Epithelial cell of esophagus (primary cell): ENCODE results near the gene SMYD5.

Experiments used
- DNase-seq: peaks from one replicate; pipeline ENCODE4 v3.0.0; 2010; ENCODE audit warnings: low read depth
- H3K4me3 ChIP-seq: 2 replicates; pipeline ENCODE4 v1.5.1; 2011; ENCODE audit warnings: mild to moderate bottlenecking, low read length, control low read depth
- TF ChIP-seq, protein P1 (sequence below): IDR thresholded peaks from 2 replicates; pipeline ENCODE4 v1.5.1; 2011; ENCODE audit warnings: low read depth, mild to moderate bottlenecking, low read length, control low read depth, inconsistent platforms; ENCODE audit not compliant: insufficient read depth; ENCODE audit errors: missing control alignments

SMYD5 gene

DNA sequence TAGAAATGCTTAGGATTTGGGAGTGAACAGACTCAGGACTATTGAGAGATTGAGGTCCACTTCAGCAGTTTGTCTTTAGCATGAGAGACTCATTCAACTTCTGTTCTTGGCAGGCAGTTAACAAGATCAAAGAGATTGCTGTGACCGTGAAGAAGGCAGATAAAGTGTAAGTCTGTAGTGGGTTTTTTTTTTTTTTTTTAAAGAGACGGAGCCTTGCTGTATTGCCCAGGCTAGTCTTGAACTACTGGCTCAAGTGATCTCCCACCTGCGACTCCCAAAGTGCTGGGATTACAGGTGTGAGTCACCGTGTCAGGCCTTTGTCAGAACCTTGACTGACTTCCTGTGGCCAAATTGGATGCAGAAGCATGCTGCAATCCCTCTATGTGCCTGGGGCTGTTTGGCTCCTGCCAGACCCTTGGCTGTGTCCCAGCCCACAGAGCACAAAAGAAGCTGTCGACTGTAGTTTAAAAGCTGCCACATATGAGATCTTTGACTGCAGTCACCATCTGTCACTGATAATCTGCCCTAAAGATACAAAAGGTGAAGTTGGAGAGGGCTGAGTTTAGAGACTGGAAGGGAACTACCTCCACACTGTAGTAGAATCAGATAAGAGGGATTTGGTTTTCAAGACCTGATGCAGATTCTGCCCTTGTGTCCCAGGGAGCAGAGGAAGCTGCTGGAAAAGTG is 30.0 kb downstream of the SMYD5 start:
- DNase-seq, result peak; percentile 90
- H3K4me3 ChIP-seq, result no peak overlapping the region
- TF ChIP-seq, protein P1, sequence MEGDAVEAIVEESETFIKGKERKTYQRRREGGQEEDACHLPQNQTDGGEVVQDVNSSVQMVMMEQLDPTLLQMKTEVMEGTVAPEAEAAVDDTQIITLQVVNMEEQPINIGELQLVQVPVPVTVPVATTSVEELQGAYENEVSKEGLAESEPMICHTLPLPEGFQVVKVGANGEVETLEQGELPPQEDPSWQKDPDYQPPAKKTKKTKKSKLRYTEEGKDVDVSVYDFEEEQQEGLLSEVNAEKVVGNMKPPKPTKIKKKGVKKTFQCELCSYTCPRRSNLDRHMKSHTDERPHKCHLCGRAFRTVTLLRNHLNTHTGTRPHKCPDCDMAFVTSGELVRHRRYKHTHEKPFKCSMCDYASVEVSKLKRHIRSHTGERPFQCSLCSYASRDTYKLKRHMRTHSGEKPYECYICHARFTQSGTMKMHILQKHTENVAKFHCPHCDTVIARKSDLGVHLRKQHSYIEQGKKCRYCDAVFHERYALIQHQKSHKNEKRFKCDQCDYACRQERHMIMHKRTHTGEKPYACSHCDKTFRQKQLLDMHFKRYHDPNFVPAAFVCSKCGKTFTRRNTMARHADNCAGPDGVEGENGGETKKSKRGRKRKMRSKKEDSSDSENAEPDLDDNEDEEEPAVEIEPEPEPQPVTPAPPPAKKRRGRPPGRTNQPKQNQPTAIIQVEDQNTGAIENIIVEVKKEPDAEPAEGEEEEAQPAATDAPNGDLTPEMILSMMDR, result no peak

DNA sequence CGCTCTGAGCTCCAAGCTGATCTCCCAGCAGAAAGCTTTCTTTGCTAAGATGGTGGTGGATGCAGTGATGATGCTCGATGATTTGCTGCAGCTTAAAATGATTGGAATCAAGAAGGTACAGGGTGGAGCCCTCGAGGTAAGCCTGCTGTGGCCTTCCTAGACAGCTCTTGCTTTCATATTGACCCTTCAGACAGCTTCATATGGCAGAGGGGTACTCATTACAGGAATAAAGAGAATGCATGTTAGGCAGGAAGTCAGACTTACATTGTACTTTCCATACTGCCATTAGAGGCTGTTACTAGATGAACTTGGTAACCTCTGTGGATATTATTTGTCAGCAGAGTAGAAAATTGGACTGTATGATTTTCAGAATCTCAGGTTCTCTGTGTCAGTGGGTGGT is 30.5 kb downstream of the SMYD5 start:
- no peak for DNase-seq
- H3K4me3 ChIP-seq, result no peak overlapping the region
- TF ChIP-seq, protein P1, result no peak

DNA sequence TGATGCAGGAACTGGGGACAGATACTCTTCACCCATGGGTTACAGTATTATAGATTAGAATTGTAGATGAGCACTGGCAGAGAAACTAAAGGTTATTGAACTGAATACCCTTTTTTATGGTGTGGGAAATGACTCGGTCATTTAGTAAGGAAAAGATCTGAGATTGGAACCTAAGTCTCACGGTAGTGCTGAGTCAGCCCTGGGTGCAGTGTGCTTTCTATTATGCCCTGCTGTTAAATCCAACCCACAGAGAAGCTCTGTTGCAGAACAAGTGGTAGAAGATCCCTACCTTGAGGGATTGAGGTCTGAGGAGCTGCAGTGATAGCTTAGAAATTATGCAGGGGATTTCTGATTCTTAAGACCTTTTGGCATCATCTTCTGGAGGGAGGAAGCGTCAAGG is 32.8 kb downstream of the SMYD5 start:
- no peak overlapping the region for H3K4me3 ChIP-seq
- DNase-seq, result no peak
- TF ChIP-seq, protein P1, result no peak

DNA sequence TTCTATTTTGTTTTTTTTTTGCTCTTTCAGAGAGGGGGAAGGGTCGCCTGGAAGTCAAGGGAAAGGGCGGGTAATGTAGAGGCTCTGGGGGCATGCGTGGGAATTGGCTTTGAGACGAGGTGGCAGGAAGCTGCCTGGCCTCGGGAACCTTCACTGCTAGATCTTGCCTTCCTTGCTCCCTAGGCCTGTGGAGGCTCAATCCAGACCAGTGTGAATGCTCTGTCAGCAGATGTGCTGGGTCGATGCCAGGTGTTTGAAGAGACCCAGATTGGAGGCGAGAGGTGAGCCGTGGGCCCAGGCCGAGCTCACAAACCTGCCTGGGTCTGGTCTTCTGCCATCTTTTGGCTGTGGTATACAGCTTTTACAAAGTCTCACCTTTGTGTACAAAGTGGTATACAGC is 35.6 kb downstream of the SMYD5 start:
- TF ChIP-seq, protein P1, result no peak
- H3K4me3 ChIP-seq, result no peak overlapping the region
- DNase-seq, result no peak

- no peak for DNase-seq
- H3K4me3 ChIP-seq, result no peak overlapping the region
- TF ChIP-seq, protein P1, result no peak
These were observed 37.1 kb downstream of the SMYD5 start for GRCh38 chr2:73250872-73251846.

GRCh38 chr2:73252238-73253027 is 38.4 kb downstream of the SMYD5 start:
- TF ChIP-seq, protein P1, result no peak
- H3K4me3 ChIP-seq, result no peak overlapping the region
- no peak for DNase-seq
